Endothelial cell of umbilical vein (primary cell): ENCODE results near the gene CMC1.
"Not testable (repeated sequence)": the region's sequence is repeated elsewhere in the genome, so short reads cannot be mapped to it uniquely, and the experiment has no call there.

Source experiments
- EZH2 ChIP-seq: IDR thresholded peaks from 2 replicates; pipeline ENCODE4 v1.6.1; 2012; ENCODE audit warnings: borderline replicate concordance, low read depth, mild to moderate bottlenecking, moderate library complexity, low read length, inconsistent platforms; ENCODE audit not compliant: severe bottlenecking
- POLR2AphosphoS5 ChIP-seq: IDR thresholded peaks from 2 replicates; pipeline ENCODE4 v1.6.1; 2012; ENCODE audit warnings: low read depth, mild to moderate bottlenecking, control low read depth, low read length, moderate library complexity; ENCODE audit not compliant: insufficient read depth
- TF ChIP-seq, protein P1 (sequence below), 2 donors: IDR thresholded peaks; 1 replicate in 1 of 2; 2 replicates in 1 of 2; pipeline ENCODE4 v1.5.1; 2011; ENCODE audit warnings: low read length in 2 of 2, mild to moderate bottlenecking in 2 of 2, moderate library complexity in 2 of 2, control low read depth in 1 of 2, inconsistent platforms in 1 of 2, low read depth in 1 of 2; ENCODE audit not compliant: insufficient read depth in 1 of 2; ENCODE audit errors: extremely low read depth in 1 of 2

DNA sequence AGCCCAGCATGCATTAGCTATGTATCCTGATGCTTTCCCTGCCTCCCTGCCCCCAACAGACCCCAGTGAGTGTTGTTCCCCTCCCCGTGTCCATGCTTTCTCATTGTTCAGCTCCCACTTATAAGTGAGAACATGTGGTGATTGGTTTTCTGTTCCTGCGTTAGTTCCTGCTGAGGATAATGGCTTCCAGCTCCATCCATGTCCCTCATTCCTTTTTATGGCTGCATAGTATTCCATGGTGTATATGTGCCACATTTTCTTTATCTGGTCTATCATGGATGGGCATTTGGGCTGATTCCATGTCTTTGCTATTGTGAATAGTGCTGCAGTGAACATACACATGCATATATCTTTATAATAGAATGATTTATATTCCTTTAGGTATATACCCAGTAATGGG is 28.5 kb downstream of the CMC1 start:
- not testable (repeated sequence) for TF ChIP-seq POLR2AphosphoS5, EZH2
- TF ChIP-seq, protein P1, sequence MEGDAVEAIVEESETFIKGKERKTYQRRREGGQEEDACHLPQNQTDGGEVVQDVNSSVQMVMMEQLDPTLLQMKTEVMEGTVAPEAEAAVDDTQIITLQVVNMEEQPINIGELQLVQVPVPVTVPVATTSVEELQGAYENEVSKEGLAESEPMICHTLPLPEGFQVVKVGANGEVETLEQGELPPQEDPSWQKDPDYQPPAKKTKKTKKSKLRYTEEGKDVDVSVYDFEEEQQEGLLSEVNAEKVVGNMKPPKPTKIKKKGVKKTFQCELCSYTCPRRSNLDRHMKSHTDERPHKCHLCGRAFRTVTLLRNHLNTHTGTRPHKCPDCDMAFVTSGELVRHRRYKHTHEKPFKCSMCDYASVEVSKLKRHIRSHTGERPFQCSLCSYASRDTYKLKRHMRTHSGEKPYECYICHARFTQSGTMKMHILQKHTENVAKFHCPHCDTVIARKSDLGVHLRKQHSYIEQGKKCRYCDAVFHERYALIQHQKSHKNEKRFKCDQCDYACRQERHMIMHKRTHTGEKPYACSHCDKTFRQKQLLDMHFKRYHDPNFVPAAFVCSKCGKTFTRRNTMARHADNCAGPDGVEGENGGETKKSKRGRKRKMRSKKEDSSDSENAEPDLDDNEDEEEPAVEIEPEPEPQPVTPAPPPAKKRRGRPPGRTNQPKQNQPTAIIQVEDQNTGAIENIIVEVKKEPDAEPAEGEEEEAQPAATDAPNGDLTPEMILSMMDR (IDR thresholded peaks at IDR 0.05; ENCODE audit: extremely low read depth in 1 of 2, insufficient read depth in 1 of 2, low read depth in 1 of 2, low read length in 2 of 2): not testable (repeated sequence)
